ENCODE measurements around the gene ANKRD33.
"Not testable (repeated sequence)": the region's sequence is repeated elsewhere in the genome, so short reads cannot be mapped to it uniquely, and the experiment has no call there.

The ANKRD33 gene

DNA sequence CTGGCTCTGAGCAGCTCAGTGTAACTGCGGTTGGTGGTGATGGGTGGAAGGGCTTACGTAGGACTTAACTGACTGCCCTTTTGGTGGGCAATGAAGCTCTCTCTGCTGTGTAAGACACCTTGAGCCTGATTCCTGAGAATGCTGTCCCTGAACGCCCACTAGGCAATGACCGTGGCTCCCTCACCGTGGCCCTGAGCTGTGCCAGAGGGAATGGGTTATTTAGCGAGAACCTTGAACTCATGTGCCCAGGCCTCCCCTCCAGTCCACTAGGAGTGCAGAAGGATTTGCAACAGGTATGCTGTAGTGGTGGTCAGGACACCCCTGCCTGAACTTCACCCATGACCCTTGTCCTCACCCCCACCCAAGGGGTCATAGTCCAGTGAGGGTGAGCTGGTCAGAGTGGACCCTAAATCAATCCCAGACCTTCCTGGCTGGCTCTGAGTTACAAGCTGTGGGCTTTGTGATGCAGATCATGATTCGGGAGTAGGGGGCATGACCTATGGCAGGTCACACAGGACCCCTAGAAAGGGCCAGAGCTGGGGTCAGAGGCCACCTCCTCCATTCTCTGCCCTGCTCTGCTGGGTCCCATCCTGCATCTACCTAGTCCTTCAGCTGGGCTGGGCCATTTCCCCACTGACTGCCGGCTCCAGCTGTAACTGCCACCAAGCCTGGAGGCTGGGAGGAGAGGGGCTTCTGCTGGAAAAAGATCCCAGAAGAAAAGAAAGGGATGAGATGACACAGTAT, 14.5 kb upstream of the ANKRD33 start:
- in situ Hi-C loops (cut with MboI; ENCODE audit: low sequenced_read_pairs): no loop called here

DNA sequence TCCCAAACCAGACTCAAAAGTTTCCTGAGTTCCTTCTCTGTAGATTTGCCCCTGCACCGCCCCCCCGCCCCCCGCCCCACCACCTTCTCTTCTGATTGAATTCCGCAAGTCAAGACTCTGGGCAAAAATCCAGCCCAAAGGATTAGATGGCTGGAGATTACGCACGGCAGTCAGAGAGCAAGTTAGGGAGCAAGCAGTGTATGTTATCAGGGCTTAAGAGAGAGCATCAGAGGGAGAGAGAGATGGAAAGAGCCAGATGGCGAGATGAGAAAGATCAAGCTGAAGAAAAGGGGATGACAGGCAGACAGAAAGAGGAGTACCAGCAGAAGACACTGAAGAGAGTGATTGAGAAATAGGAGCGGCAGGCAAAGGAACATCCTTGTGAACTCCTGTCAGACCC, 13.9 kb upstream of the ANKRD33 start:
- in situ Hi-C loops (cut with MboI; ENCODE audit: low sequenced_read_pairs): no loop called here

DNA sequence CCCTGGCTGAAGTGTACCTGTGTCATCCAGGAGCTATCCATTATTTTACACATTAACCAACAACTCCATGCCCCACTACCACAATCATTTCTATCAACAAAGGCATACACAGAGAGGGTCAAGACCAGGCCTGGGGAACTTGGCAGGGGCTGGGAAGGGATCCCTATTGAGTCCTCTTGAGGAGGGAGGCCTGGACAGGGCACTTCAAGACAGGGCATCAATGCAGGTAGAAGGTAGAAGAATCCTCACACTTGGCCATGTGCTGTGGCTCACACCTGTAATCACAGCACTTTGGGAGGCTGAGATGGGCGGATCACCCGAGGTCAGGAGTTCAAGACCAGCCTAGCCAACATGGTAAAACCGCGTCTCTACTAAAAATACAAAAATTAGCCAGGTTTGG, 13.4 kb upstream of the ANKRD33 start:
- in situ Hi-C loops (cut with MboI; ENCODE audit: low sequenced_read_pairs): no loop called here

DNA sequence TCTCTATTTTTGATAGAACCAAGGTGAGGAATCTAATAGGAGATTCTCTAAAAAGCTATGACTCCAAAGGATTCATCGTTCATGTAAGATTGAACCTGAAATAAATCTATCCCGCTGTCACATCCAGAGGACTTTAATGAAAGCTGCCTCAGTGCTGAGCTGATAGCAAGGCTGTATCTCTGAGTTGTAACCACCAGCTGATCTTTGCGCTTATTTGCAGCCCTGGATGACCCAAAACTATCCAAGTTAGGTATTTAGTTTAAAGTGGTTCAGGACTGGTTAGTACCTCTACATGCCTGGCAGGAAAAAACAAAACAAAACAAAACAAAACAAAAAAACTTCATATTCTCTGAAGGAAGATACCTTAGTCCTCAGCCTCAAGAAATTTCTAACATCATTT, 8.8 kb upstream of the ANKRD33 start:
- in situ Hi-C loops (cut with MboI; ENCODE audit: low sequenced_read_pairs): no loop called here

DNA sequence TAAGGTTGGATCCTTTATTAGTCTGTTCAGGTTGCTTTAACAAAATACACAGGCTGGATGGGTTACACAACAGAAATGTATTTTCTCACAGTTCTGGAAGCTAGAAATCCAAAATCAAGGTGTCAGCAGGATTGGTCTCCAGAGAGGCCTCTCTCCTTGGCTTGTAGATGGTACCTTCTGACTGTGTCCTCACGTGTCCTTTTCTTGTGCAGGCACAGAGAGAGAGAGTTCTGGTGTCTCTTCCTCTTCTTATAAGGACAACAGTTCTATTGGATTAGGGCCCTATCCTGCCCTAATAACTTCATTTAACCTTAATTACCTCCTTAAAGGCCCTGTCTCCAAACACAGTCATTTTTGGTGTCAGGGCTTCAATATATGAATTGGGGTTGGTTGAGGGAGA, 4.6 kb upstream of the ANKRD33 start:
- in situ Hi-C loops (cut with MboI; ENCODE audit: low sequenced_read_pairs): no loop called here

DNA sequence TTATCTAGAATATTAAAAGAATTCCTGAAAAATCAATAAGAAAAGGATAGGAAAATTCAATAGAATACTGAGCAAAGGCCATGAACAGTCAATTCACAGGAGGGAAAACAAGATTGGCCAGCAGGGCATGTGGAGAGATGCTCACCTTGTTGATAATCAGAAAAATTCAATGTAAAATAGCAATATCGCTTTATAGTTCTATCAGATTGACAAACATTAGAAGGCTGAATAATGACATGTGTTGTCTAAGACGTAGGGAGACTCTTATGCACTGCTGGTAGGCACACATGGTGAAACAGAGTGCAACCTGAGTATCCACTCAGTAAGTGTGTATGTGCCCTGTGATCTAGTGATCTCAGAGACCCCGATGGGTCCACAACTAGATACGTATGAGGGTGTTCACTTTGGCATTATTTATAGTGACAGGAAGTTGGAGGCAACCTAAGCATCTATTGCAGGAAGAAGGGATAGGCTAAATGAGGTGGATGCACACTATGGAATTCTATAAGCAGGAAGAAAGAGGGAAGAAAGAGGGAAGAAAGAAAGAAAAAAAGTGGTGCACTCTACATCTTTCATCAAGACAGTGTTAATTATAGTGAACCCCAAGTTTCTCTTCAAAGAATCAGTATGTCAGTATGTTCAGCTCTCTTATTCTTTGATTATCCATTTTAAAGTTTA, 3.8 kb upstream of the ANKRD33 start:
- in situ Hi-C loops (cut with MboI; ENCODE audit: low sequenced_read_pairs): no loop called here

DNA sequence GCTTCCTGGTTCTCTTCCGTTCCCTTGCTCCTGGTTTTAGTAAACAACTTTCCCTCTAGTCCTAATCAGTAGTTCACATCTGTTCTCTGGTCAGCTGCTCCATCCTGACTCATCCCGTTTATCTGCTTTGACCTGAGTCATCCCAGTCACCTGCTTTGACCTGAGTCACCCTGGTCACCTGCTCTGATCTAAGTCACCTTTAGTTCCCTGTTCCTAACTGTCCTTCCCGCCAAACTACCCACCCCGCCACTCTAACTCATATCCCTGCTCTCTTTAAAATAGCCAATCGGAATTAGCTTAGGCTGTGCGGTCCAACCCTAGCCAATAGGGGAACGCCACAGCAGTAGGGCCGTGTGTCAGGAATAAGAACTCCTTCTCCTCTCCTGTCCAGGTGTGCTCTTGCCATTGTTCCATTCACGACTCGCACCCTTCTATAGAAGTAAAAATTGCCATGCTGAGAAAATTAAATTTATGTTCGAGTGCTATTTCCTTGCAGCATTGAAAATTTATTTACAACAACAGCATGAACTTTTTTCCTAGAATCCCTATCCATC, 3.1 kb upstream of the ANKRD33 start:
- in situ Hi-C loops (cut with MboI; ENCODE audit: low sequenced_read_pairs): no loop called here

DNA sequence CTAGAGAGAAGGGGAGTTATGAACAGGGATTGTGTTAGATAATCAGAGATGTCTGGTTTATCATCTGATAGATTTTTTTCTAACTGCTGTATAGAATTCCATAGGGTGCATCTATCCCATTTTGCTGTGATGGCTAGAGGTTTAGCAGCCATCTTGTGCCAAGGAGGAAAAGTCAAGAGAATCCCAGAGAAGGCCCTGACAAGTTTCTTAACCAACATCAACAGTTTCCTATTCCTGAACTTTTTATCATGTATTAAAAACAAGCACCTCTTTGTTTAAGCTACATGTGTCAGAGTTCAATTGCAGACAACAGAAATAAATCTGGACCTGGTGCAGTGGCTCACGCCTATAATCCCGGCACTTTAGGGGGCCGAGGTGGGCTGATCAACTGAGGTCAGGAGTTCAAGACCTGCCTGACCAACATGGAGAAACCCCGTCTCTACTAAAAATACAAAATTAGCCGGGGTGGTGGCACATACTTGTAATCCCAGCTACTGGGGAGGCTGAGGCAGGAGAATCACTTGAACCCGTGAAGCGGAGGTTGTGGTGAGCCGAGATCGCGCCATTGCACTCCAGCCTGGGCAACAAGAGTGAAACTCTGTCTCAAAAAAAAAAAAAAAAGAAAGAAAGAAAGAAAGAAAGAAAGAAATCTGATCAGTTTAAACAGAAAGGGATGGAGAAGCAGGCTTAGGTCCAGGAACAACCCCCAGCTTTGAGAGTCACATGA, 2.4 kb upstream of the ANKRD33 start:
- in situ Hi-C loops (cut with MboI; ENCODE audit: low sequenced_read_pairs): not testable (repeated sequence)

DNA sequence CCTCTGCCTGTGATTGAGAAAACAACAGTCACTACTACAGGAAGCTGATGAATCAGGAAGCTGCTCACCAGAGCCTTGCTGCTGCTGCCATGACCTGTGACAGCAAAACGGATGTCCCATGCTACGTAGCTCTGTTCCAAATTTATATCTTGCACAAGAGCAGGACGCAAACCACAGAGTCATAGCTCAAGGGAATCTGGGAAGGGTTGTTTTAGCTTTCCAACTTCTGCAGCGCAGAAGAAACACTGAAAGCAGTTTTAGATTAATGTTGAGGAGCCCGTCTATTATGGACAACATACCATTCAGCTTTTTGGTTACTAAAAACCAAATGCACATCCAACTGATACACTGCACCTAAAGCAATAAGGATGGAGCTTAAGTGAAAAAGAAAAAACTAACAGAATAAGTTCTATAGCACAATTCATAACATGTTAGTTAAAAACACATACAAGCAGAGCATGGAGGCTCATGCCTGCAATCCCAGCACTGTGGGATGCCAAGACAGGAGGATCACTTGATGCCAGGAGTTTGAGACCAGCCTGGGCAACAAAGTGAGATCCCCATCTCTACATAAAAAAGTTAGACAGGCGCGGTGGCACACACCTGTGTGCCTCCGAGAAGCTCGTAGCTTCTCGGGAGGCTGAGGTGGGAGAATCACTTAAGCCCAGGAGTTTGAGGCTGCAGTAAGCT, 1.7 kb upstream of the ANKRD33 start:
- in situ Hi-C loops (cut with MboI; ENCODE audit: low sequenced_read_pairs): no loop called here

DNA sequence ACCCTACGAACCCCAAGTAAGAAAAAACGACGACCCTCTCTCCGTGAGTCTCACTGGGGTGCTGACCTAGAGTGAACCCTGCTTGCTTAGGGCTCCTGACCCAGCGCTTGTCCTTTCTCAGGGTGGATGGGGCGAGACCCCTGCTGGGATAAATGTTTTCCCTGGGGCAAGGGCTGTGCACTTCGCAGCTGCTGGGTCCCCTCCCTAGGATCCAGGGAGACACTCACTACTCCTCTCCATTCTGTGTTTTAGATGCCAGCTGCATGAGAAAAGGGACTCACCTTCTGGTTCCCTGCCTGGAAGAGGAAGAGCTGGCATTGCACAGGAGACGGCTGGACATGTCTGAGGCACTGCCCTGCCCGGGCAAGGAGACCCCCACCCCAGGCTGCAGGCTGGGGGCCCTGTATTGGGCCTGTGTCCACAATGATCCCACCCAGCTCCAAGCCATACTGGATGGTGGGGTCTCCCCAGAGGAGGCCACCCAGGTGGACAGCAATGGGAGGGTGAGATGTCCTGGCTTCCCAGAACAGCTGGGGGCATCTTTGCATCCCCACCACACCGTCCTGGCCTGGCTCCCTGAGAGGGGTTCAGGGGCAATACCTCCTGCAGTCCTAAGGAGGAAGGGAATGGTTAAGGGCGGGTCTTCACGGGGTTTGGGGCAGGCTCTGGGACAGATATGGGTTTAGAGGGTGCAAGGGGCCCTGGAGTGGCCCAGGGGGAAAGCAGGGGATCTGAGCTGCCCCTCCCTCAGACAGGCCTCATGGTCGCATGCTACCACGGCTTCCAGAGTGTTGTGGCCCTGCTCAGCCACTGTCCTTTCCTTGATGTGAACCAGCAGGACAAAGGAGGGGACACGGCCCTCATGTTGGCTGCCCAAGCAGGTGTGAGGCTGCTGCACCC, 663 bp downstream of the ANKRD33 start:
- in situ Hi-C loops (cut with MboI; ENCODE audit: low sequenced_read_pairs): no loop called here

DNA sequence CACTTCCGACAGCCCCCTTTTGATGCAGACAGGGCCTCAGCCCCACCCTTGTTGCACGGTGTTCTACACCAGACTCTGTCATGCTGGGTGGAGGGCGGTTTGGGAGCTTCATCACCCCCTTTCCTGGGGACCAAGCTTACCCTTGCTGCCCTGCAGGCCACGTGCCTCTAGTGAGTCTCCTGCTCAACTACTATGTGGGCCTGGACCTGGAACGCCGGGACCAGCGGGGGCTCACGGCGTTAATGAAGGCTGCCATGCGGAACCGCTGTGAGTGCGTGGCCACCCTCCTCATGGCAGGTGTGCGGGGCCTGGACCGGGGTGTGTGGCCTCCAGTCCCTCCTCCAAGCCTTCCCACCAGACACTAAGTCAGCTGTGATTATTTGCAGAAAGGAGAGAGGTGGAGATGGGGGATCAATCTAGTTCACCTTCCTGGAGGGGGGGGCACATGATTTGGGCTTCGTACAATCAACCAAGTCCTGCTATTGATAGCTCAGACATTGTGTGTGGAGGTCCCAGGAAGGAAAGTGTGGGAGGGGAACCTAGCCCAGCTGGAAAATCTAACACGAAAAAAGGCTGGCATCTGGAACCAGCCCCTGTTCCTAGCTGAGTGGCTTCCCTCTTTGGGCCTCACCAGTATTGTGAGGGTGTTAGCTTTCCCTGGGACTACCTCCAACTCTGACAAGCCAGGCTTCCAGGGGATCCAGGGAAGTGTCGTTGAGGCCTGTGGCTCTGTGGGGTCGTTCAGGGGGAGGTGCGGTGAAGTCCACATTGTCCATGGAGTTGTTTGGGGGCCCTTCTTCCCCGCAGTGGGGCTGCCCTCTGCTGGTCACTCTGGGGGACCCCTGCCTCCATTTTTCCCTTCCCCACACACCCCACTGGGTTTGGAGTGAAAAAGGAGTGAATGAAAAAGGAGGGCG, 1.6 kb downstream of the ANKRD33 start:
- in situ Hi-C loops (cut with MboI; ENCODE audit: low sequenced_read_pairs): no loop called here

DNA sequence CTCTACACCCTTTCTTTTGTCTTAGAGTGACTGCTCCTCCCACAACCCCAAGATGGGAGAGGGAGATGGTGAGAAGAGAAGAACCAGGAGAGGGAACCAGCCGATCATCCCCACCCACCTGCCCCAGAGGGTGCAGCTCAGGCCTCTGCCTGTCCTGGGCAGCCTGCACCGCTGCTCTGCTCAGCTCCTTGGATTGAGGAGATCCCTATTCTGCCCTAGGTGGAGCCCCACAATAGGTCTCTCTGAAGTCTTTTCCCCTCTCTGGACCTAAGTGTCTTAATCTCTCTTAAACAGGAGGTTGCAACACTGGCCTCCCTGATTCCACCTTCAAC, 2.2 kb downstream of the ANKRD33 start:
- in situ Hi-C loops (cut with MboI; ENCODE audit: low sequenced_read_pairs): no loop called here

DNA sequence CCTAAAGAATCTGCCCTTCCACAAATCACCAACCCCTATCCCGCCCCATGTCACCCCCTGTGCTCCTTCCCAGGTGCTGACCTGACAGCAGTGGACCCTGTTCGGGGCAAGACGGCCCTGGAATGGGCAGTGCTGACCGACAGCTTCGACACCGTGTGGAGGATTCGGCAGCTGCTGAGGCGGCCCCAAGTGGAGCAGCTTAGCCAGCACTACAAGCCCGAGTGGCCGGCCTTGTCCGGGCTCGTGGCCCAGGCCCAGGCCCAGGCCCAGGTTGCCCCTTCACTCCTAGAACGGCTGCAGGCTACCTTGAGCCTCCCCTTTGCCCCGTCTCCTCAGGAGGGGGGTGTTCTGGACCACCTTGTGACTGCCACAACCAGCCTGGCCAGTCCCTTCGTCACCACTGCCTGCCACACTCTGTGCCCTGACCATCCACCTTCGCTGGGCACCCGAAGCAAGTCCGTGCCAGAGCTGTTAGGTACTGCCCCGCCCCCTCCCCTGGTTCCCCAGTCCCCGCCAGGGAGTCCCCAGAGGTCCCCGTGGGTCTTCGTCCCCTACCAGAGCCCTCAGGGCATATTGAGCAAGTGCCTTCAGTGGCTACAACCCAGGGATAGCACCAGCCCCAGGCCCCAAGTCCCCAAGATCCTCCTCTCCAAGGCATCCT, 2.7 kb downstream of the ANKRD33 start:
- in situ Hi-C loops (cut with MboI; ENCODE audit: low sequenced_read_pairs): no loop called here

DNA sequence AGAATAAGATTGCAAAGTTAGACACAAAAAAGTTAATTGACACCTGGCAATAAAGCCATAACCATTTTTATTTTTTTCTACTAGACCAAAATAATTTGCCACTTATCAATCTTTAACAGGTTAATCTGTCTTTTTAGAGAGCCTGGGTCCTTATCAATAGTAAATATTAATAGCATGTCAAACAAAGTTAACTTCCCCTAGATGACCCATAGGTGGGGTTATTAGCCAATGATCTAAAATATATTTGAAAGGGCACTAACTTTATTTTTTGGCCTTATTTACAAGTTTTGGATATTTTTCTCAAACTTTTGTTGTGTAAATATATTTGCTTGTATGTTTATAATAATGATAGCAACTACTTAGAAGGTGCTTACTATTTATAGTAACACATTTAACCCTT, 3.9 kb downstream of the ANKRD33 start:
- in situ Hi-C loops (cut with MboI; ENCODE audit: low sequenced_read_pairs): no loop called here

DNA sequence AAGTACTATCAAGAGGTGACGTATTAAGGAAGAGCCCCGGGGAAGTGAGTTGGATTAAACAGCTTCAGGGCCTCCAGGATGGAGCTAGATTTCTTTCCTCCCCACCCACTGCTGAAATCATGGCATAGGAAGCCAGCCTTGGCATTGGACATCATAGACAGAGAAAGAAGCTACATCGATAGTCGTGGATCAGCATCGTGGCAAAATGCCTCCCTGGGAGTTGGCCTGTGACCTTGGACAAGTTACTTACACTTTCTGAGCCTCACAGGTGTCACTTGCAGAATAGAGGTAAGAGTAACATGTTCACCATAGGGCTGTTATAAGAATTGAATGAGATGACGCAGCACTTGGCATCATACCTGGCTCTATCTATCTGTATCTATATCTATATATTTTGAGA, 5.9 kb downstream of the ANKRD33 start:
- in situ Hi-C loops (cut with MboI; ENCODE audit: low sequenced_read_pairs): no loop called here

DNA sequence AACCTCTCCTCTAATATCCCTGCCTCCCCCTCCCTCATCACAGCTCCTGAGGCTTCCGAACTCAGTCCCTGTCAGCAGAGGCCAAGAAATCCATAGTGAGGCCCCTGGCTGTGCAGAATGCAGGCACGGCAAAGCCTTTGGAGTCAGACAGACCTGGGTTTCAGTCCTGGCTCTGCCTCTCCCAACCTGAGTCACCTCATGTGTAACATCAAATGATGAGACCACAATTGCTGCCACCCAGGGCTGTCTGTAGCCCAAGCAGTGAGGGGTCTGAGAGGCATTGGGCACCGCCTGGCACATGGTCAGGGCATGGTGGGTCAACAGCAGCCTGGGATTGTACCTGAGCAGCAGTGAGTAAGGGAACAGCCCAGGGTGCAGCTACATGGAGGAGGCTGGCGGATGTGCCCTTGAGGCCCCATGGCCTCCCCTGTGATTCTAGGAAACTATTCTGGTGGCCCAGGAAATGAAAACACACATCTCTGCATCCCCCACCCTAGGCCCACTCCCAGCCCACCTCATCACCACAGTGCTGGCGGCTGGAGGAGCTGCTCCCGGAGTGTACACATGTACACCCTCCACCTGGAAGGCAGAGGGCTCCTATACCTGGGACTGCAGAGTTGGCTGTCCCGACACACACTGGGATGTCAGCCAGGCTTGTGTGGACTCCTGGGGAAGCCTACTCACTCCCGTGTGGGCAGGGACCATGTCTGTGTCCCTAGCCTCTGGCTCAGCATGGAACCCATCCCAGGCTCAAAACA, 7.7 kb downstream of the ANKRD33 start:
- in situ Hi-C loops (cut with MboI; ENCODE audit: low sequenced_read_pairs): no loop called here

DNA sequence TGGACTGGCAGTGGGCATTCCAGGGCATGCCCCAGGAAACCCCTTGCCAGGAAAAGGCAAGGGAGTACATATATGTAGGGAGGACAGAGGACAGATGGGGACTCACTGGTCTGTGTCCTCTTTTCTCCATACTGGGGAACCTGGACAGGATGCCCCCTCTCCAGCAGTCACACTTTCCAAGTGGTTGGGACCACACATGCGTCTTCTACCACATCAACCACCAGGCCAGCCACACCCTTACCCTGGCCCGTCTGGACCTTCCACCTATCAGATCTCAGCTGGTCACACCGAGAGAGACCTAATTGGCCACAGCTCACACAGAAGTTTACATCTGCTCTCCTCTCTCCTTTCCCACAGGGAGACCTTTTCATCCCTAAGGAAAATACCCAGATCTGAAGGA, 8.3 kb downstream of the ANKRD33 start:
- in situ Hi-C loops (cut with MboI; ENCODE audit: low sequenced_read_pairs): no loop called here

DNA sequence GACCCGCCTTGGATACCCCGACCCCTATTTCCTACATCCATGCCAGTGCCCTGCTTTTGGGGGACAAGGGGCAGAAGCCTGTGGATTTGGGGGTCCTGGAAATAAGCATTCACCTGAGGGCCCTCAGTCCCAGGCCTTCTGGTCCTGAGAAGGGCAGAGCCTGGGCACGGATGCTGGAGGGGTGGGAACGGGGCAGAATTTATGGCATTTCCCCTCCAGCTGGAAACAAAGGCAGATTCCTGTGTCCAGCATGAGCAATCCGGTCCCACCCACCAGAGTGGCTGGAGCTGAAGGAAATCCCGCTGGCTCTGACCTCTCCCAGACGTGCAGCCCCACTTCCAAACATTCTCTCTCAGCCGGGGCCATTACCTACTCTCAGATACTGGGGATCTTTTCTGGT, 9.3 kb downstream of the ANKRD33 start:
- in situ Hi-C loops (cut with MboI; ENCODE audit: low sequenced_read_pairs): no loop called here
